ENCODE measurements around the gene SETD1B. TPM values are rescaled to one million over a fixed set of nuclear protein-coding genes. Genes with fewer than 3 reads are reported as not detected.
"Not testable (repeated sequence)": the region's sequence is repeated elsewhere in the genome, so short reads cannot be mapped to it uniquely, and the experiment has no call there.

Gene SETD1B
- total RNA-seq, 1 donor from 2014 or later, result 25.3 TPM

GRCh38 chr12:121858318-121858661 is 54.5 kb downstream of the SETD1B start:
- Mint-ChIP-seq H3K4me3 (ENCODE audit: unreplicated experiment) (no peak overlapping the region), H3K9me3 (ENCODE audit: unreplicated experiment) (no peaks in the 10 kb centered on the region), H3K27me3 (ENCODE audit: unreplicated experiment) (peaks cover 7% of the 10 kb centered on the region), H3K4me1 (ENCODE audit: unreplicated experiment) (peaks cover 3% of the 10 kb centered on the region), H3K27ac (ENCODE audit: unreplicated experiment) (no peak overlapping the region), H3K36me3 (ENCODE audit: low read depth, unreplicated experiment) (no peaks in the 10 kb centered on the region)
- no peak for TF ChIP-seq CTCF (IDR thresholded peaks at IDR 0.05; ENCODE audit: unreplicated experiment)
- DNase-seq (ENCODE audit: low spot score), result no peak

- no peak within 1 kb of the TSS for H3K4me3 Mint-ChIP-seq (ENCODE audit: unreplicated experiment)
- DNase-seq (ENCODE audit: low spot score), result no peak
- no peaks in the 10 kb centered on the region for H3K9me3 Mint-ChIP-seq (ENCODE audit: unreplicated experiment)
Measured at GRCh38 chr12:121858662-121859572, 55.1 kb downstream of the SETD1B start, which contains the start of gene HPD. Gene HPD, minus strand, starts transcription at chr12:121858859. Its CDS starts 36 bp downstream, at chr12:121858823.

GRCh38 chr12:121860257-121860656 is 56.4 kb downstream of the SETD1B start:
- no peaks in the 10 kb centered on the region for H3K36me3 Mint-ChIP-seq (ENCODE audit: low read depth, unreplicated experiment)
- H3K9me3 Mint-ChIP-seq (ENCODE audit: unreplicated experiment), result no peaks in the 10 kb centered on the region
- no peak overlapping the region for H3K4me3 Mint-ChIP-seq (ENCODE audit: unreplicated experiment)
- H3K27me3 Mint-ChIP-seq (ENCODE audit: unreplicated experiment), result peaks cover 7% of the 10 kb centered on the region
- TF ChIP-seq CTCF (IDR thresholded peaks at IDR 0.05; ENCODE audit: unreplicated experiment), result no peak
- DNase-seq (ENCODE audit: low spot score), result no peak
- peaks cover 3% of the 10 kb centered on the region for H3K4me1 Mint-ChIP-seq (ENCODE audit: unreplicated experiment)
- no peak overlapping the region for H3K27ac Mint-ChIP-seq (ENCODE audit: unreplicated experiment)

More at GRCh38 chr12:121858662-121859572, 55.1 kb downstream of the SETD1B start, which contains the start of gene HPD:
- TF ChIP-seq CTCF (IDR thresholded peaks at IDR 0.05; ENCODE audit: unreplicated experiment), result no peak
- Mint-ChIP-seq H3K27me3 (ENCODE audit: unreplicated experiment) (peaks cover 7% of the 10 kb centered on the region), H3K36me3 (ENCODE audit: low read depth, unreplicated experiment) (no peaks in the 10 kb centered on the region), H3K4me1 (ENCODE audit: unreplicated experiment) (peaks cover 3% of the 10 kb centered on the region), H3K27ac (ENCODE audit: unreplicated experiment) (no peak within 1 kb of the TSS)

DNA sequence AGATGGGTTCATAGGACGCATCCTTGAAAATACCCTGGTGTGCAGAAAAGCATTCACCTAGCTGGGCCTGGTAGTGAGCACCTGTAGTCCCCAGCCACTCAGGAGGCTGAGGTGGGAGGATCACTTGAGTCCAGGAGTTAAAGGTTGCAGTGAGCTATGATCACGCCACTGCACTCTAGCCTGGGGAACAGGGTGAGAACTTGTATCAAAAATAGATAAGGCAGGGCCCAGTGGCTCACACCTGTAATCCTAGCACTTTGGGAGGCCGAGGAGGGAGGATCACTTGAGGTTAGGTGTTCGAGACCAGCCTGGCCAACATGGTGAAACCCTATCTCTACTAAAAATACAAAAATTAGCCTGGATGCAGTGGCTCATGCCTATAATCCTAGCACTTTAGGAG is 56.9 kb downstream of the SETD1B start:
- not testable (repeated sequence) for H3K4me1 Mint-ChIP-seq (ENCODE audit: unreplicated experiment); H3K27ac Mint-ChIP-seq (ENCODE audit: unreplicated experiment); H3K36me3 Mint-ChIP-seq (ENCODE audit: low read depth, unreplicated experiment); H3K4me3 Mint-ChIP-seq (ENCODE audit: unreplicated experiment); DNase-seq (ENCODE audit: low spot score); H3K27me3 Mint-ChIP-seq (ENCODE audit: unreplicated experiment); H3K9me3 Mint-ChIP-seq (ENCODE audit: unreplicated experiment)

GRCh38 chr12:121861636-121862254 is 57.9 kb downstream of the SETD1B start:
- no peak for DNase-seq (ENCODE audit: low spot score)
- H3K9me3 Mint-ChIP-seq (ENCODE audit: unreplicated experiment), result no peaks in the 10 kb centered on the region
- H3K4me3 Mint-ChIP-seq (ENCODE audit: unreplicated experiment), result no peak overlapping the region
- no peak for TF ChIP-seq CTCF (IDR thresholded peaks at IDR 0.05; ENCODE audit: unreplicated experiment)
- no peaks in the 10 kb centered on the region for H3K36me3 Mint-ChIP-seq (ENCODE audit: low read depth, unreplicated experiment)
- peaks cover 3% of the 10 kb centered on the region for H3K27me3 Mint-ChIP-seq (ENCODE audit: unreplicated experiment)
- peaks cover 3% of the 10 kb centered on the region for H3K4me1 Mint-ChIP-seq (ENCODE audit: unreplicated experiment)
- H3K27ac Mint-ChIP-seq (ENCODE audit: unreplicated experiment), result no peak overlapping the region

Measured in endothelial cell (in vitro differentiated cells).